Left kidney (tissue), 2 donors: Measurements from ENCODE around the gene FIBCD1. TPM values are rescaled to one million over a fixed set of nuclear protein-coding genes. Genes with fewer than 3 reads are reported as not detected.

Source experiments
- DNase-seq: peaks from one replicate; pipeline ENCODE4 v3.0.0-alpha.2; 2013
- polyA plus RNA-seq: library from polyadenylated mRNA; unstranded; fragments of 120-200 nt; gene quantifications from one replicate; pipeline ENCODE4 v1.2.1, GENCODE V29; 2013; ENCODE audit not compliant: insufficient read length

Gene FIBCD1
- polyA plus RNA-seq, 1 donor, result 0.08 TPM

- DNase-seq, result no peak
Measured at GRCh38 chr9:130936285-130937117, 2.5 kb downstream of the FIBCD1 start.

GRCh38 chr9:130935648-130936271 lies 3.3 kb downstream of the FIBCD1 start:
- DNase-seq, result no peak

- no peak for DNase-seq
Measured at GRCh38 chr9:130934702-130935647, 4.1 kb downstream of the FIBCD1 start.

- DNase-seq, result no peak
Measured at GRCh38 chr9:130934246-130934645, 4.8 kb downstream of the FIBCD1 start.

GRCh38 chr9:130933114-130934046 lies 5.7 kb downstream of the FIBCD1 start:
- no peak for DNase-seq

GRCh38 chr9:130932255-130933079 lies 6.6 kb downstream of the FIBCD1 start:
- no peak for DNase-seq

GRCh38 chr9:130931508-130932254 lies 7.4 kb downstream of the FIBCD1 start:
- no peak for DNase-seq

GRCh38 chr9:130930804-130931349 lies 8.2 kb downstream of the FIBCD1 start:
- DNase-seq, result no peak

- no peak for DNase-seq
Measured at GRCh38 chr9:130930132-130930803, 8.8 kb downstream of the FIBCD1 start.

- DNase-seq, result no peak
Measured at GRCh38 chr9:130929571-130930038, 9.4 kb downstream of the FIBCD1 start.

GRCh38 chr9:130927995-130928900 lies 10.8 kb downstream of the FIBCD1 start:
- no peak for DNase-seq

GRCh38 chr9:130927338-130927737 lies 11.7 kb downstream of the FIBCD1 start:
- no peak for DNase-seq

- no peak for DNase-seq
Measured at GRCh38 chr9:130925050-130925678, 13.9 kb downstream of the FIBCD1 start.

GRCh38 chr9:130924448-130924788 lies 14.6 kb downstream of the FIBCD1 start:
- DNase-seq, result no peak

- DNase-seq, result no peak
Measured at GRCh38 chr9:130923611-130924447, 15.2 kb downstream of the FIBCD1 start.
